WTC11 (cell line): ENCODE data around the gene TRPC4AP. TPM values are rescaled to one million over a fixed set of nuclear protein-coding genes. Genes with fewer than 3 reads are reported as not detected.

Source experiments
- ATAC-seq: fragments of 200-7000 bp; cut with Tn5 transposase; 2 replicates; pipeline ENCODE4 v1.10.0; 2021; ENCODE audit warnings: mild to moderate bottlenecking, moderate library complexity
- CTCF ChIA-PET: fragments of 300-600 bp; sonication (Branson Sonifier 250); formaldehyde crosslinking; loops from one replicate; lab custom pipeline; 2021; ENCODE audit warnings: antibody characterized with exemption; lab: Charles Lee
- POLR2A ChIA-PET: fragments of 350-600 bp; sonication (Branson Sonifier 250); formaldehyde crosslinking; loops from one replicate; lab custom pipeline; 2021; ENCODE audit warnings: antibody characterized with exemption; lab: Charles Lee
- DNase-seq: peaks from one replicate; pipeline ENCODE4 v3.0.0; 2021; ENCODE audit warnings: low spot score
- H3K27ac Mint-ChIP-seq: 2 replicates; pipeline ENCODE4 v1.8.0; 2021; ENCODE audit warnings: mixed read lengths
- H3K27me3 Mint-ChIP-seq: 2 replicates; pipeline ENCODE4 v1.8.0; 2021; ENCODE audit warnings: low read depth, mild to moderate bottlenecking, moderate library complexity, mixed read lengths
- H3K36me3 Mint-ChIP-seq: 2 replicates; pipeline ENCODE4 v1.8.0; 2021; ENCODE audit warnings: mixed read lengths
- H3K4me1 Mint-ChIP-seq: 2 replicates; pipeline ENCODE4 v1.8.0; 2022; ENCODE audit warnings: mixed read lengths
- H3K4me3 Mint-ChIP-seq: 2 replicates; pipeline ENCODE4 v1.8.0; 2021; ENCODE audit warnings: mild to moderate bottlenecking, moderate library complexity, mixed read lengths
- H3K9me3 Mint-ChIP-seq: 2 replicates; pipeline ENCODE4 v1.8.0; 2021; ENCODE audit warnings: mixed read lengths
- EMX1 ChIP-seq: fragments of 250-450 bp; sonication (Bioruptor Pico); IDR thresholded peaks from 2 replicates; pipeline ENCODE4 v1.8.0; 2021; ENCODE audit warnings: mild to moderate bottlenecking
- ESRRA ChIP-seq: sonication (generic); formaldehyde crosslinking; IDR thresholded peaks from 2 replicates; pipeline ENCODE4 v1.8.1; 2022; ENCODE audit warnings: mild to moderate bottlenecking, missing genetic modification reagents, borderline replicate concordance
- GABPB1 ChIP-seq: sonication (generic); formaldehyde crosslinking; IDR thresholded peaks from 2 replicates; pipeline ENCODE4 v1.8.1; 2023; ENCODE audit warnings: mild to moderate bottlenecking, missing genetic modification reagents
- HMGA2 ChIP-seq: fragments of 250-450 bp; sonication (Bioruptor Pico); IDR thresholded peaks from 2 replicates; pipeline ENCODE4 v1.4.0; 2021; ENCODE audit warnings: mild to moderate bottlenecking, moderate library complexity
- MAX ChIP-seq: sonication (generic); formaldehyde crosslinking; IDR thresholded peaks from 2 replicates; pipeline ENCODE4 v1.8.0; 2022; ENCODE audit warnings: mild to moderate bottlenecking, missing genetic modification reagents
- MXD4 ChIP-seq: fragments of 250-450 bp; sonication (Bioruptor Pico); IDR thresholded peaks from 2 replicates; pipeline ENCODE4 v1.8.0; 2021; ENCODE audit warnings: mild to moderate bottlenecking, moderate library complexity, borderline replicate concordance
- MYBL2 ChIP-seq: sonication (generic); formaldehyde crosslinking; IDR thresholded peaks from 2 replicates; pipeline ENCODE4 v1.8.1; 2023; ENCODE audit warnings: mild to moderate bottlenecking, moderate library complexity, missing genetic modification reagents
- NFE2L1 ChIP-seq: sonication (generic); formaldehyde crosslinking; IDR thresholded peaks from 2 replicates; pipeline ENCODE4 v1.8.1; 2023; ENCODE audit warnings: missing genetic modification reagents
- NR1H2 ChIP-seq: sonication (generic); formaldehyde crosslinking; IDR thresholded peaks from 2 replicates; pipeline ENCODE4 v1.9.0; 2021; ENCODE audit warnings: mild to moderate bottlenecking, moderate library complexity, missing genetic modification reagents
- NR2C2 ChIP-seq: sonication (generic); formaldehyde crosslinking; IDR thresholded peaks from 2 replicates; pipeline ENCODE4 v1.8.0; 2022; ENCODE audit warnings: mild to moderate bottlenecking, missing genetic modification reagents
- OVOL2 ChIP-seq: fragments of 250-450 bp; sonication (Bioruptor Pico); IDR thresholded peaks from 2 replicates; pipeline ENCODE4 v1.9.0; 2021; ENCODE audit warnings: mild to moderate bottlenecking, borderline replicate concordance
- PRDM15 ChIP-seq: sonication (generic); formaldehyde crosslinking; IDR thresholded peaks from 2 replicates; pipeline ENCODE4 v1.8.0; 2022; ENCODE audit warnings: missing genetic modification reagents
- PRRX2 ChIP-seq: fragments of 250-450 bp; sonication (Bioruptor Pico); IDR thresholded peaks from 2 replicates; pipeline ENCODE4 v1.8.0; 2021; ENCODE audit warnings: mild to moderate bottlenecking
- SP1 ChIP-seq: sonication (generic); formaldehyde crosslinking; conservative IDR thresholded peaks from 2 replicates; pipeline ENCODE4 v1.8.1; 2022; ENCODE audit warnings: missing genetic modification reagents
- ZNF425 ChIP-seq: fragments of 250-450 bp; sonication (Bioruptor Pico); conservative IDR thresholded peaks from 2 replicates; pipeline ENCODE4 v1.9.0; 2021; ENCODE audit warnings: mild to moderate bottlenecking
- total RNA-seq: library from RNA; stranded (reverse); gene quantifications from 3 replicates; pipeline ENCODE4 v1.2.3, GENCODE V29; 2021
- TF ChIP-seq, protein P1 (sequence below): sonication (generic); formaldehyde crosslinking; IDR thresholded peaks from 2 replicates; pipeline ENCODE4 v1.8.1; 2022; ENCODE audit warnings: mild to moderate bottlenecking, moderate library complexity, missing genetic modification reagents
- TF ChIP-seq, protein P2 (sequence below): sonication (generic); formaldehyde crosslinking; IDR thresholded peaks from 2 replicates; pipeline ENCODE4 v1.8.1; 2023; ENCODE audit warnings: mild to moderate bottlenecking, missing genetic modification reagents
- TF ChIP-seq, protein P3 (sequence below): sonication (generic); formaldehyde crosslinking; IDR thresholded peaks from 2 replicates; pipeline ENCODE4 v1.8.0; 2023; ENCODE audit warnings: missing genetic modification reagents, mild to moderate bottlenecking, borderline replicate concordance
- TF ChIP-seq, protein P4 (sequence below): sonication (generic); formaldehyde crosslinking; IDR thresholded peaks from 2 replicates; pipeline ENCODE4 v1.8.1; 2023; ENCODE audit warnings: mild to moderate bottlenecking, missing genetic modification reagents, moderate library complexity
- TF ChIP-seq, protein P5 (sequence below): sonication (generic); formaldehyde crosslinking; IDR thresholded peaks from 2 replicates; pipeline ENCODE4 v1.8.1; 2022; ENCODE audit warnings: mild to moderate bottlenecking, missing genetic modification reagents, moderate library complexity, borderline replicate concordance

Gene TRPC4AP
- total RNA-seq, 1 experiment from 2014 or later, result 73.8 TPM

- peaks cover 58% of the 10 kb centered on the region for H3K36me3 Mint-ChIP-seq
- CTCF ChIA-PET, result no interaction called here
Observed at GRCh38 chr20:35004051-35004725, 88.4 kb downstream of the TRPC4AP start.

More at GRCh38 chr20:35004051-35004725, 88.4 kb downstream of the TRPC4AP start:
- peak overlapping the region; percentile 74; the same call in 1 of the 2 replicates for H3K27ac Mint-ChIP-seq
- H3K27me3 Mint-ChIP-seq, result no peaks in the 10 kb centered on the region
- POLR2A ChIA-PET, result no interaction called here
- H3K4me1 Mint-ChIP-seq, result no peaks in the 10 kb centered on the region
- TF ChIP-seq PRDM15 (CRISPR knock-in tag), result no peak
- TF ChIP-seq, protein P1, sequence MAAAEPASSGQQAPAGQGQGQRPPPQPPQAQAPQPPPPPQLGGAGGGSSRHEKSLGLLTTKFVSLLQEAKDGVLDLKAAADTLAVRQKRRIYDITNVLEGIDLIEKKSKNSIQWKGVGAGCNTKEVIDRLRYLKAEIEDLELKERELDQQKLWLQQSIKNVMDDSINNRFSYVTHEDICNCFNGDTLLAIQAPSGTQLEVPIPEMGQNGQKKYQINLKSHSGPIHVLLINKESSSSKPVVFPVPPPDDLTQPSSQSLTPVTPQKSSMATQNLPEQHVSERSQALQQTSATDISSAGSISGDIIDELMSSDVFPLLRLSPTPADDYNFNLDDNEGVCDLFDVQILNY (CRISPR knock-in tag), result no peak
- TF ChIP-seq SP1 (CRISPR knock-in tag), result no peak
- TF ChIP-seq, protein P2, sequence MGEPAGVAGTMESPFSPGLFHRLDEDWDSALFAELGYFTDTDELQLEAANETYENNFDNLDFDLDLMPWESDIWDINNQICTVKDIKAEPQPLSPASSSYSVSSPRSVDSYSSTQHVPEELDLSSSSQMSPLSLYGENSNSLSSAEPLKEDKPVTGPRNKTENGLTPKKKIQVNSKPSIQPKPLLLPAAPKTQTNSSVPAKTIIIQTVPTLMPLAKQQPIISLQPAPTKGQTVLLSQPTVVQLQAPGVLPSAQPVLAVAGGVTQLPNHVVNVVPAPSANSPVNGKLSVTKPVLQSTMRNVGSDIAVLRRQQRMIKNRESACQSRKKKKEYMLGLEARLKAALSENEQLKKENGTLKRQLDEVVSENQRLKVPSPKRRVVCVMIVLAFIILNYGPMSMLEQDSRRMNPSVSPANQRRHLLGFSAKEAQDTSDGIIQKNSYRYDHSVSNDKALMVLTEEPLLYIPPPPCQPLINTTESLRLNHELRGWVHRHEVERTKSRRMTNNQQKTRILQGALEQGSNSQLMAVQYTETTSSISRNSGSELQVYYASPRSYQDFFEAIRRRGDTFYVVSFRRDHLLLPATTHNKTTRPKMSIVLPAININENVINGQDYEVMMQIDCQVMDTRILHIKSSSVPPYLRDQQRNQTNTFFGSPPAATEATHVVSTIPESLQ, result no peak
- no peak for TF ChIP-seq EMX1
- TF ChIP-seq MAX (CRISPR knock-in tag), result no peak
- no peak for TF ChIP-seq OVOL2
- no peak for TF ChIP-seq NR1H2 (CRISPR knock-in tag)
- no peak for TF ChIP-seq ZNF425
- TF ChIP-seq, protein P3, sequence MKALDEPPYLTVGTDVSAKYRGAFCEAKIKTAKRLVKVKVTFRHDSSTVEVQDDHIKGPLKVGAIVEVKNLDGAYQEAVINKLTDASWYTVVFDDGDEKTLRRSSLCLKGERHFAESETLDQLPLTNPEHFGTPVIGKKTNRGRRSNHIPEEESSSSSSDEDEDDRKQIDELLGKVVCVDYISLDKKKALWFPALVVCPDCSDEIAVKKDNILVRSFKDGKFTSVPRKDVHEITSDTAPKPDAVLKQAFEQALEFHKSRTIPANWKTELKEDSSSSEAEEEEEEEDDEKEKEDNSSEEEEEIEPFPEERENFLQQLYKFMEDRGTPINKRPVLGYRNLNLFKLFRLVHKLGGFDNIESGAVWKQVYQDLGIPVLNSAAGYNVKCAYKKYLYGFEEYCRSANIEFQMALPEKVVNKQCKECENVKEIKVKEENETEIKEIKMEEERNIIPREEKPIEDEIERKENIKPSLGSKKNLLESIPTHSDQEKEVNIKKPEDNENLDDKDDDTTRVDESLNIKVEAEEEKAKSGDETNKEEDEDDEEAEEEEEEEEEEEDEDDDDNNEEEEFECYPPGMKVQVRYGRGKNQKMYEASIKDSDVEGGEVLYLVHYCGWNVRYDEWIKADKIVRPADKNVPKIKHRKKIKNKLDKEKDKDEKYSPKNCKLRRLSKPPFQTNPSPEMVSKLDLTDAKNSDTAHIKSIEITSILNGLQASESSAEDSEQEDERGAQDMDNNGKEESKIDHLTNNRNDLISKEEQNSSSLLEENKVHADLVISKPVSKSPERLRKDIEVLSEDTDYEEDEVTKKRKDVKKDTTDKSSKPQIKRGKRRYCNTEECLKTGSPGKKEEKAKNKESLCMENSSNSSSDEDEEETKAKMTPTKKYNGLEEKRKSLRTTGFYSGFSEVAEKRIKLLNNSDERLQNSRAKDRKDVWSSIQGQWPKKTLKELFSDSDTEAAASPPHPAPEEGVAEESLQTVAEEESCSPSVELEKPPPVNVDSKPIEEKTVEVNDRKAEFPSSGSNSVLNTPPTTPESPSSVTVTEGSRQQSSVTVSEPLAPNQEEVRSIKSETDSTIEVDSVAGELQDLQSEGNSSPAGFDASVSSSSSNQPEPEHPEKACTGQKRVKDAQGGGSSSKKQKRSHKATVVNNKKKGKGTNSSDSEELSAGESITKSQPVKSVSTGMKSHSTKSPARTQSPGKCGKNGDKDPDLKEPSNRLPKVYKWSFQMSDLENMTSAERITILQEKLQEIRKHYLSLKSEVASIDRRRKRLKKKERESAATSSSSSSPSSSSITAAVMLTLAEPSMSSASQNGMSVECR (CRISPR knock-in tag), result no peak
- no peak for TF ChIP-seq GABPB1 (CRISPR knock-in tag)
- TF ChIP-seq, protein P4, sequence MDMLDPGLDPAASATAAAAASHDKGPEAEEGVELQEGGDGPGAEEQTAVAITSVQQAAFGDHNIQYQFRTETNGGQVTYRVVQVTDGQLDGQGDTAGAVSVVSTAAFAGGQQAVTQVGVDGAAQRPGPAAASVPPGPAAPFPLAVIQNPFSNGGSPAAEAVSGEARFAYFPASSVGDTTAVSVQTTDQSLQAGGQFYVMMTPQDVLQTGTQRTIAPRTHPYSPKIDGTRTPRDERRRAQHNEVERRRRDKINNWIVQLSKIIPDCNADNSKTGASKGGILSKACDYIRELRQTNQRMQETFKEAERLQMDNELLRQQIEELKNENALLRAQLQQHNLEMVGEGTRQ (CRISPR knock-in tag), result no peak
- no peak for TF ChIP-seq NR2C2 (CRISPR knock-in tag)
- no peak for TF ChIP-seq ESRRA (CRISPR knock-in tag)
- TF ChIP-seq MYBL2 (CRISPR knock-in tag), result no peak
- no peak for TF ChIP-seq PRRX2 (CRISPR knock-in tag)
- no peak for TF ChIP-seq MXD4
- no peak for TF ChIP-seq NFE2L1 (CRISPR knock-in tag)
- TF ChIP-seq HMGA2 (CRISPR knock-in tag), result no peak
- TF ChIP-seq, protein P5, sequence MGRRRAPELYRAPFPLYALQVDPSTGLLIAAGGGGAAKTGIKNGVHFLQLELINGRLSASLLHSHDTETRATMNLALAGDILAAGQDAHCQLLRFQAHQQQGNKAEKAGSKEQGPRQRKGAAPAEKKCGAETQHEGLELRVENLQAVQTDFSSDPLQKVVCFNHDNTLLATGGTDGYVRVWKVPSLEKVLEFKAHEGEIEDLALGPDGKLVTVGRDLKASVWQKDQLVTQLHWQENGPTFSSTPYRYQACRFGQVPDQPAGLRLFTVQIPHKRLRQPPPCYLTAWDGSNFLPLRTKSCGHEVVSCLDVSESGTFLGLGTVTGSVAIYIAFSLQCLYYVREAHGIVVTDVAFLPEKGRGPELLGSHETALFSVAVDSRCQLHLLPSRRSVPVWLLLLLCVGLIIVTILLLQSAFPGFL (CRISPR knock-in tag), result no peak
- ATAC-seq (no peak), DNase-seq (peak; percentile 8)
- H3K9me3 Mint-ChIP-seq, result no peaks in the 10 kb centered on the region
- H3K4me3 Mint-ChIP-seq, result no peak overlapping the region
